HG03139 (cell line): ENCODE data around the gene INPP5K.
"Not testable (repeated sequence)": the region's sequence is repeated elsewhere in the genome, so short reads cannot be mapped to it uniquely, and the experiment has no call there.

Experiments
- ATAC-seq: cut with Tn5 transposase; IDR thresholded peaks from one replicate; pipeline ENCODE4 v1.9.1; 2021; ENCODE audit not compliant: unreplicated experiment

INPP5K gene

GRCh38 chr17:1548032-1548431 is 31.6 kb upstream of the INPP5K start:
- ATAC-seq = no peak

GRCh38 chr17:1546292-1546922 is 30.0 kb upstream of the INPP5K start:
- ATAC-seq = no peak

GRCh38 chr17:1545618-1546017 is 29.2 kb upstream of the INPP5K start:
- no peak for ATAC-seq

- ATAC-seq = no peak
These were observed 25.9 kb upstream of the INPP5K start for GRCh38 chr17:1542316-1542715.

GRCh38 chr17:1541367-1541904 is 25.0 kb upstream of the INPP5K start:
- ATAC-seq = no peak

- no peak for ATAC-seq
These were observed 23.4 kb upstream of the INPP5K start for GRCh38 chr17:1539811-1540210.

GRCh38 chr17:1535737-1536136 is 19.3 kb upstream of the INPP5K start:
- ATAC-seq = no peak

GRCh38 chr17:1533661-1534325 is 17.4 kb upstream of the INPP5K start:
- no peak for ATAC-seq

GRCh38 chr17:1532836-1533602 is 16.6 kb upstream of the INPP5K start:
- no peak for ATAC-seq

GRCh38 chr17:1529863-1530262 is 13.5 kb upstream of the INPP5K start:
- no peak for ATAC-seq

- ATAC-seq = not testable (repeated sequence)
These were observed 10.5 kb upstream of the INPP5K start for GRCh38 chr17:1526876-1527275.

GRCh38 chr17:1522626-1523025 is 6.2 kb upstream of the INPP5K start:
- ATAC-seq = no peak

- ATAC-seq = no peak
These were observed 4.8 kb upstream of the INPP5K start for GRCh38 chr17:1521086-1521640.

GRCh38 chr17:1519678-1520077 is 3.3 kb upstream of the INPP5K start:
- no peak for ATAC-seq

GRCh38 chr17:1518410-1518809 is 2.0 kb upstream of the INPP5K start:
- ATAC-seq = no peak

- peak; percentile 13 for ATAC-seq
These were observed 598 bp downstream of the INPP5K start for GRCh38 chr17:1515640-1516387.

- no peak for ATAC-seq
These were observed 4.1 kb downstream of the INPP5K start for GRCh38 chr17:1512351-1512750.

GRCh38 chr17:1511756-1512321 is 4.6 kb downstream of the INPP5K start:
- ATAC-seq = no peak

GRCh38 chr17:1511290-1511689 is 5.1 kb downstream of the INPP5K start:
- no peak for ATAC-seq

GRCh38 chr17:1509290-1509881 is 7.0 kb downstream of the INPP5K start:
- no peak for ATAC-seq
